Left forelimb (tissue), 1 donor: ENCODE measurements around the gene MSI2.

Source experiments
- DNase-seq: peaks from one replicate; pipeline ENCODE4 v3.0.0-alpha.2; 2018; ENCODE audit warnings: low spot score

The MSI2 gene

DNA sequence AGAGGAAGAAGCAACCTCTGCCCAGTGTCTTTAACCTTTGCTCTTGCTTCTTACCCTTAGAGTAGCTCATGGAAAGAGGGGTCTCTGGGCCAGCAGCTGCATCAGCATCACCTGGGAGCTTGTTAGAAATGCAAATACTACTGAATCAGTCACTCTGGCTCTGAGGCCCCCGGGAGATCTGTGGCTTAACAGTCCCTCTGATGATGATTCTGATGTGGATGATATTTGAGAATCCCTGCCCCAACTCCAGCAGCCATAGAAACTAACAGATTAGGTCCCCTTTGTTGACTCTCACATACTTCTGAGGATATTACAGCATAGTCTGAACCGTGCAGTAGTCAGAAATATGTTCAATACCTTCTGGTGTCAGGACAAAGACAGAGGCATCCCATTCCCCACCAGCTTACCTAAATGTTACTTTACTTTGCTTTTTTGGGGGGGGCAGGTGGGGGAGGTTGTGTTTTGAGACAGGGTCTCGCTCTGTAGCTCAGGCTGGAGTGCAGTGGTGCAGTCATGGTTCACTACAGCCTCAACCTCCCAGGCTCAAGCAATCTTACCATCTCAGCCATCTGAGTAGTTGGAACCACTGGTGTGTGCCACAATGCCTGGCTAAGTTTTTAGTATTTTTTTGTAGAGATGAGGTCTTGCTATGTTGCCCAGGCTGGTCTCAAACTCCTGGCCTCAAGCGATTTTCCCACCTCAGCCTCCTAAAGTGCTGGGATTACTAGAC is 268.7 kb downstream of the MSI2 start:
- DNase-seq = no peak

DNA sequence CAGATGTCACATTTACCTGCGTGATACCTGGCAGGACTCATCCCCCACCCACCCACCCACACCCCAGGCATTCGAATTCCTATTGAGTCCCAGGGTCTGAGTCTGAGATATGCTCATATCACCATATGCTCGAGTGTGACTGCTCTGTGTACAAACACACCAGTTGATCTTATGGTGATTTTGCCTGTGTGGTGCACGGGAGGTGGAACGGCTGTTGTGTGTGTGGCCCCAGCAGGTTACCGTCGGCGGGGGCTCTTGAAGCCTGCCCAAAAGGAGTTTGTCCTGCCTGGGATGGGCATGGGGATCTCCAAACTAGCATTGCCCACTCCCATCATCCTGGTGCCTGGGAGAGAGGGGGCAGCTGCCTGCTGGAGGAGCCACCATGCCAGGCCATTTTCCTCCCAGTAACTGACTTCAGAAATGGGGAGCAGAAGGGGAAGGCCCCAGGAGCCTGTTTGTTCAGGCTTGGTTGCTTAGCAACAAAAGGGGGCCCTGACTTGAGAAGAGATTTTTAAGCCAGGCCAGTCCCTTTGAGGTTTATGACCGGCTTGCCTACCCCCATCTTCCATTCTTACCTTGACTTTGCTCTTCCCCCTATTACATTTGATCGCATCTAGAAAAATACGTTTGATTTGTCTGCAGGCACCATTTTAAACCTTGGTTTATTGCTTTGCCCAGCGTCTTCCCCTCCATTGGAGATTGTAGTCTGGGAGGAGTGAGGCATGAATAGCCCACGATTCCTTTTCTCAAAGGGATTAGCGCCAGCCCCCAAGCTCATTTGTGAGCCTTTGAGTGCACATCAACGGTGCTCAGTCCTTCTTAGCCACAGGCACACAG is 271.1 kb downstream of the MSI2 start:
- no peak for DNase-seq

DNA sequence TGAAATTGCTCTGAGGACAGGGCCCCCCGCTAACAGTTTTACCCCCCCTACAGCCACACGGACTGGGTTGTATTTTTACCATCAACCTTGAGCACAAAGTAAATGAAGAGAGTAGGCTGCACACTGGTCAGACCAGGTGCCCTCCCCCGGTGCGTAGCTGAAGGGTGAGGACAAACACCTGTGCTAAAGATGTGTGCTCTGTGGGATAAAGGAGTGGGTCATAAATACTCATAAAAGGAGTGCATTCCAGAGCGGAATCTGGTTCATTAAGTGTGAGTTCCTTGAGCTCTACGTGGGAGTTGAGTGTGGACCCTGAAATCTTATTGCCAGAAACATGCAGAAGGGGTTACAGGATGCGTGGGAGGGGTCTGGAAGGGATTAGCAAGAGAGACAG is 271.7 kb downstream of the MSI2 start:
- DNase-seq = no peak

DNA sequence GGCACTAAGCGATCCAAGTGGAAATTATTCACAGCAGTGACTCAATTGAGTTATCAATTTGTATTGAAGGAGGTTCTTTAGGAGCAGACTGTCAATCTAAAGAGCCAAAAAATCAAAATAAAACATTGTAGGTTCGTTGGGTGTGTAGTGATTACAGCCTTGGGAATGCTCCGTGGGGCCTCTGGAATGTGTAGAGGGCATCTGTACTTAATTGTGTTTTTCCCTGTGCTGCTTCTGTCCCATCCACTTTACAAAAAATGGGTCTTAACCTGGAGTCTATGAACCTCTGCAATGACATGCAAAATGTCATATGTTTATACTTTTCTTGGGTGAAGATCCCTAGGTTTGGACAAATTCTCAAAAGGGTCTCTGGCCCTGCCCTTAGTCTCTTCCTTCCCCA is 273.7 kb downstream of the MSI2 start:
- no peak for DNase-seq

DNA sequence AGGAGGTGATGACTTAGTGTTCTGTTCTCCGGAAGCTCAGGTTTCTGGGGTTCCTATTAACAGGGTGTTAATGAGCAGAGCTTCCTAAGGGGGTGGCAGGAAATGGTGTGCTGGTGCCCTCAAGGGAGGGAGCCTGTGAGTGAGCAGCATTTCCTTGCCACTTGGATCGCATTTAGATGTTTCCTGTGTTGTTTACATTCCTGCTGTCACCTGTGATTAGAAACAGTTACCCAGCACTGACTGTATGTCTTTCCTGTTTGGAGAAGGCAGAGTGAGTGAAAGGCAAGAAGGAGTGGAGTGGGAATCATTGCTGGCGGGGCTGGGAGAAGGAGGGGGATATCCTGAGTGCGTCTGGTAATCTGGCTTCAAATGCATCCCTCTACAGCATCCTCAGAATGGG is 274.2 kb downstream of the MSI2 start:
- DNase-seq = no peak

DNA sequence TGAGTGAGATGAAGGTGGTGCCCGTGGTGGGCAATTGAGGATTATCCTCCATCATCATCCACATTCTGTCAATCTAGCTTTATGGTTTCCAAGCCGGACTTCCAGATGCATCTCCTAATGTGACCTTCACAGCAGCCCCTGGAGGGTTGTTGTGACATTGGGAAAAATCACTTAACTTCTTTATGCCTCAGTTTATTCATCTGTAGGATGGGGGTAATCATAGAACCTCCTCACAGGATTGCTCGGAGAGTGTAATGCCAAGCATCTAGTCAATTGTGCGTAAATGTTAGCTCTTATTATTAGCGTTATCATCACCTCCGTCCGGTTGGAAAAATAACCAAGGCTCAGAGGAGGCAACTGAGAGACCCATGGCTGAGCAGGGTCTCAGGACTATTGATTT is 274.8 kb downstream of the MSI2 start:
- no peak for DNase-seq

DNA sequence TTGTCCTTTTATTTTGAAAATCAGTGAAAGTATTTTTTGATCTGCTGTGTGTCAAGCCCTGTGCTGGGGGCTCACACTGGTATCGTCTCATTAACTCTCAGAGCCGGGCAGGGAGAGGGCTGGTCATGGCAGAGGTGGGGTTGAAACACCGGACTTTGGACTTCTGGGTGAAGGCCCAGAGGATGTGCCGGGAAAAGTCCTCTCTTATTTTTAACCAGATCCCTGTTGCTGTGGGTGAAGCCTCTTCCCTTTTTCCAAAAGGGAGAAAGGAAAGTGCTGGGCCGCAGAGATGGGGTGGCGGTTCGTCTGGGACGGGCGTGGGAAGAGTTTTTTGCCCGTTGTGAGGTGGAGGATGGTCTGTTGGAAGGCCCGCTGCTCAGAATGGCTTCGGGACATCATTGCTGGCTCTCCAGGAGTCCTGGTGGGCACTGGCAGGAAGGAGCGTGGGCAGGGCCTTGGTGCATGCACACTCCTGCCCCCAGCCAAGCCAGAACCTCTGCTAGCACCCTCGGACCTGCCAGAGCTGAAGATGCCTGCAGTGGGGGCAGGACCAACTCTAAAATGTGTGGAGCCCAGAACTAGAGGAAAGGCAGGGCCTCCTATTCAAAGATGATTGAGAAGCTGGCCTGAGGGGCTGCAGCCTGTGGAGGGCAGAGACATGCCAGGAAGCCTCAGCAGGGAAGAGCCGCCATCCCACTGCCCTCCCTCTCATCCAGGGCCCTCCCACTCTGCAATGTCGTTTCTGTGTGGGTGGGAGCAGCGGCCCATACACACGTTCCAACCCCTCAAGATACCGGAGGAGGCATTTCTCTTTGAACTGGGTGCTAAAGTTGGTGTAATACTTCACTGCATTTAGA is 275.6 kb downstream of the MSI2 start:
- DNase-seq = no peak

DNA sequence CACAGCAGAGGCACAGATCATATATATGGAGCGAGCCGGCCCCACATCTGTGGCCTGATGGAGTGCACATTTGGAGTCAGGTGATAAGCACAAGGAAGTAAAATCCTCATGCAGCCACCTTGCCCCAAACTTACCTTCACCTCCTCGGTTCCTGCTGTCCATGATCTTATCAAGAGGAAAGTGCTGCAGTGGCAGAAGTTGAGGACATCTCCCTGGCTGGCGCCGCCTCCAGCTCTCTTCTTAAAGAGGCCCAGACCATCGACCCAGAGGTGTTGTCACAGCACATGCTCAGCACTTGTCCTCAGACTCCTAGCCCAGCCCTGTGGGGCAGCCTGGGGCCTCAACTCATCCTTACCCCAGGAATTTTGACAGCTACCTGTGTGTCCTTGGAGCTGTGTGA is 276.2 kb downstream of the MSI2 start:
- no peak for DNase-seq

DNA sequence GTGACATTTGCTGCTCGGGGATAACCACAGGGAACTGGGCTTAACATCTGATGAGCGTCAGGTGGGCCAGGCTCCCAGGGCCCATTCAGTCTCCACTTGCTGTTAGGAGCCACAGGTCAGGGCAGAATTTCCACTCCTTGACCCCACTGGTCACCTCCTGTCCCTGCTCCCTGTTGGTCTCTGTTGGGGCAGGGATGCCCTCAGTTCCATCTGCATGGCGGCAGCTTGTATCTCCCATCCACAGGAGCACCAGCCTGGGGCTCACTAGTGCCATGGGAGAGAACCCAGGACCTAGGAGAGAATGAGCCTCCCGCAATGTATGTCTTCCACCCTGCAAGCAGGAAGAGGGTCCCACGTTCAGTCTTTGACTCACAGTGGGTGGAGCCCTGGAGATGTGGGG is 276.6 kb downstream of the MSI2 start:
- DNase-seq = no peak

DNA sequence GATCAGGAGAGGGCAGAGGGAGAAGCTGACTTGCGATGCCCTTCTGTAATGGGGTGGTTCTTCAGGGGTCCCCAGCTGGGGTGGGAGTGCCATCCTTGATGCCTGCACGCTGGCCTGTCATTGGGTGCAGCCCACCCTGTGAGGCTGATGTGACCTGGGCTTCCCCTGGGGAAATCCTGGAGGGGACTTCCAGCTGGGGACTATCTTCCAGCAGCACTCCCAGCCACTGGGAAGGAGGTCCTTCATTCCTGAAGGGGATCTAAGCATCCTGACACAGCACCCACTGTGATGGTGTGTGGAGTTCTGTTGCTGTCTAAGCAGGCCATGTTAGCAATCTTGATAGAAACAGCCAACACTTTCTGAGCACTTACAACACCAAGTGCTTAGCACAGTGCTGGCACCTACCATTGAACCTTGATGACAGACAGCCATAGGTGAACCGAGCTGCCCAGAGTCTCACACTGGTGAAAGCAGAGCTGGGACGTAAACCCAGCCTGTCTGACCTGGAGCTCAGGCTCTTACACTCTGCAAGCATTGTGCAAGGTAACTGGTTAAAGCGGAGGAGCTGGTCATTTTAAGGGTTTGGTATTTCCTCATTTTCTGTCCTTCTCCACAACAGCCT is 277.5 kb downstream of the MSI2 start:
- DNase-seq = no peak

DNA sequence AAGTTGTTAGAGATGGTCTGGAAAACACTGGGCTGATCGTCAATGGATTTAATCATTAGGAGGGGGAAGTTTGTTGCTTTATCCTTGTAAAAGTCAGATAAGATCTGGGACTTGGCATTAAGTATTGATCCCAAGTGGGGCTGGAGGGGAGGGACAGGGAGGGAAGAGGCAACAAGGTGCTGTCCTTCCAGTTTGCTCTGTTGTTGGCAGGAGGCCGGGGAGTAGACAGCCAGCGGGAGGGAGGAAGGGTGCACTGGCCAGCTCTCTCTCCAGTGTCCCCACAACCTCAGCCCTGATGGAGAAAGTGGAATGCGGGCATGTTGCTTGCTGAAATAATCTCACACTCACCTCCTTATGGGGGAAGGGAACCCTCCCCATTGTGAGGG is 278.5 kb downstream of the MSI2 start:
- DNase-seq = no peak

DNA sequence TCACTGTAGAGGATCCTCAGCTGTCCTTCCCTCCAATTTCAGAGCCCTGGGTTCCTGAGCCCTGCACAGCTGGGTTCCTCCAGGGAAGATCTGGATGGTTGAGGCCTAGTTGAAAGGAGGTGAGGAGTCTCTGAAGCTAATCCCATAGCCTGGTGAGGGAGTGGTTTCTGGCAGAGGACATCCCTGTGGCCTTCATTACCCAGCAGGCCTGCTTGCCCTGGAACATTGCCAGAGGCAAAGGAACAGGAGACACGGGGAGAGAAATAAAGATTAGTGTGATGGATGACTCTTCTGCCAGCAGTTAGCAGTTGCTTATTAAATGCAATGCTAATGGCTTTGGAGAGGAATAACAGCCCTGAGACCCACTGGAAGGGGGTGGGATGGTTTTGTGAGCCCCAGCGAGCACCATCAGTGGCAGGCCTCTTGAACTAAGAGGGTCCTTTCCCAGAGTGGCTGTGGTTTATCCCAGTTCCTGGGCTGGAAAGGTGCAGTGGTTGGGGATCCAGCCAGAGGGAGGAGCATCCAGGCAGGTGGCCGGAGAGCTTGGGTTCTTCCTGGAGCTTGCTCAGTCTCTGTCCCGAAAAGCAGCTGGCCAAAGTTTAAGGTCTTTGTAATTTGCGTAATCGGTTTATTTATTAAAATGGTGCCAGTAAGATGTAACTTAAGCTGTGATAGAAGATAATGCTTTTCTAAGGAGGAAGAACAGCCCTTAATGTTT is 279.1 kb downstream of the MSI2 start:
- no peak for DNase-seq

DNA sequence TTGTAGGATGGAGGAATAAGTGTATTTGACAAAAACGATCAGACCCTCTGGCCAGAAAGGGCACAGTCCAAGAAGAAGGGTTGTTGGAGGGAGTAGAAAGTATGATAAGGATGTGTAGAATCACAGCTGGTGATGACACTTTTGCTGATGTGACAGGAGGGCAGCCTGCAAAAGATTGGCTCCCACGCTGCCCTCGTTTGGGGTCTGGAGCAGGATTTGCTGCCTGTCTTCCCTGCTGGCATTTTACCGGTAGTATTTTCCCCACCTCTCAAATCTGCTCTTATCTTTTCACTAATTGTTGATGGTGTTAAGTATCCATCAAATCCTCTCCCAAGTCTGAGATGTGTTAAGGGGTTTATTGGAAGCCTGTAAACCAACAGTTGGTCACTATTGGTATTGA is 280.0 kb downstream of the MSI2 start:
- DNase-seq = no peak

DNA sequence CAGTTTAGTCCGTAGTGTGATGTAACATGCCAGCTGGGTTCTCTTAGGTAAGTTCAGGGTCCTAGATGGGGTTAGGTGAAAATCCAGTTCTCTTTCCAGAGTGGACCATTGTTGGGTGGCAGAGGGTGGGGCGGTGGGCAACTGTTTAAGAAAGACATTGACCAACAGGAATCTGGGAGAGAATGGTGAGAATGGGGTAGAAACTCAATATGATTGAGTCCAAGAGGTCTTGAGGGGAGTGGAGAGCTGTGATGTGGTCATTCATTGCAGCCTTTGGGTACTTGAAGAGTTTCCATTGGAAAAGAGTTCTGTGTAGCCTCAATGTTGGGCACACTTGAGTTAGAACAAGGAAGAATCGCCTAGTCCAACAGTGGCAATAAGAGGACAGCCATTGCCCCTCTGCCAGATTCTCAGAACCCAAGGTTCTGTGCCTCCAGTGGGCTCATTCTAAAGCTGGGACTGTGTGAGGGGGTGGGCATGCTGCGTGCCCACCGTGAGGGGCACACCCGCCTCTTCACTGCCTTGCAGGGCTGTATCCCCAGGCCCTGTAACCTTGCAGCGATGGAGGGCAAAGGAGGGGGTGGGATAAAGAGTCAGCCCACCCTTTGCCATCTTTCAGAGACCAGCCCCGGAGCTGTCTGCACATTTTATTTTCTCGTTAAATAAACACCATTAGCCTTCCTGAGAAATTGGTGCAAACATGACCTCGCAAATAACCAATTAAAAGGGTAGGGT is 280.6 kb downstream of the MSI2 start:
- DNase-seq = no peak

DNA sequence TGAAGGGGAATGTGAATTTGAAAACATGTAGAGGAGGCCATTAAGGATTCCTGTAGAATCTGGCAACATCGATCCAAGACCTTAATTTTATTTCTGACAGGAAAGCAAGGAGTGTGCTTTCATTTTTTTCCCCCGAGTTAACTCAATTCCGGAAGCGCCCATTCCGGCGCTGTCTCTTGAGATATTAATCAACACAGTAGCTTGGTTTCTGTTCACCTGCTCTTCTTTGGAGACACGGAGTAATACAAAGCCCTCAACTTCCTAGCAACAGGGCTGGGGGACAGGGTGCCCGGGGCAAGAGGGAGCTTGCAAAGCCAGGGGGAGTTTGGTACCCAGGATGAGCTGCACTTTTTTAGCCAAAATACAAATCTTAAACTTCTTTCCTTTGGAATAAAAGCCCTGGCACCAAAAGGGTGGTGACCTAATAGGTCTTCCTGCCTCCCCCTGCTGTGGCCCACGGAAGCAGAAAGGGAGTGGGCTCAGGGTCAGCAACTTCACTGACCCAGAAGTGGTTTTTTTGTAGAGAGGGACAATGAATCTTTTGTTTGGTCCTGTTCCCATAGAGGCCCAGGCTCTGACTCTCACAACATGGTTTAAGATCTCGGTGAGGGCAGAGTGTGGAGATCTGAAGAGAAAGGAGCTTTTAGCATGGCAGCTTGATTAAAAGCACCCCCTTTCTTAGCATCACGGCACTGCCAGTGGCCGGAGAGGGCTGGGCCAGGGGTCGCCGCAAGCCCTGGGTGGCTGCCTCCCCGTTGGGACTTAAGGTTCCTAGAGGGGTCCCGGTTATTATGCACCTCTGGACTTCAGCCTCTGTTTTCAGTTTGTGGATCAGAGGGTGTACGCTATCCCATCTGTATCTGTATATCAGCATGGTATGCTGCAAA is 281.4 kb downstream of the MSI2 start:
- no peak for DNase-seq

DNA sequence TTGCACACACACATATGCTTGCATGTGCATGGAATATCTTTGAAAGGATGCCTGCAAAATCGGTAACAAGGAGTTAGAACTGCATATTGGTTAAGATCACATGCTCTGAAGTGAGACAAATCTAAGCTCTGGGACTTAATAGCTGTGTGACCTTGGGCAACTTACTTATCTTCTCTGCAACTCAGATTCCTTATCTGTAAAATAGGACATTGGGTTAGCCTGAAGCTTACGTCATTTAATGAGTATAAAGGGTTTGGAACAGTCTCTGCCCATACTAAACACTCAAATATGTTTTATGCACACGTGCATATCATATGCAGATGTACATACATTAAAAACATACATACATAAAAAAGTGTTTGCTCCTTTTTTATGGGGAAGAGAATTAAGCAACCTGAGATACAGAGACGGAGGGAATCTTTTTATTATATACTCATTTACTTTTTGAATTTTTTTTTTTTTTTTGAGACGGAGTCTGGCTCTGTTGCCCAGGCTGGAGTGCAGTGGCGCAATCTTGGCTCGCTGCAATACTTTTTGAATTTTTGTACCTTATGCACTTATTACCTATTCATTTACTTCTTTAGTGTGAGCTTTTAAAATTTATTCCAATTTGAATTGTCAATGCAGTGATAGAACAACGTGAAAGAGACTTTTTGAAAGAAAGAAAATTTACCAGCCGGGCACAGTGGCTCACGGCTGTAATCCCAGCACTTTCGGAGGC is 282.6 kb downstream of the MSI2 start:
- DNase-seq = no peak

DNA sequence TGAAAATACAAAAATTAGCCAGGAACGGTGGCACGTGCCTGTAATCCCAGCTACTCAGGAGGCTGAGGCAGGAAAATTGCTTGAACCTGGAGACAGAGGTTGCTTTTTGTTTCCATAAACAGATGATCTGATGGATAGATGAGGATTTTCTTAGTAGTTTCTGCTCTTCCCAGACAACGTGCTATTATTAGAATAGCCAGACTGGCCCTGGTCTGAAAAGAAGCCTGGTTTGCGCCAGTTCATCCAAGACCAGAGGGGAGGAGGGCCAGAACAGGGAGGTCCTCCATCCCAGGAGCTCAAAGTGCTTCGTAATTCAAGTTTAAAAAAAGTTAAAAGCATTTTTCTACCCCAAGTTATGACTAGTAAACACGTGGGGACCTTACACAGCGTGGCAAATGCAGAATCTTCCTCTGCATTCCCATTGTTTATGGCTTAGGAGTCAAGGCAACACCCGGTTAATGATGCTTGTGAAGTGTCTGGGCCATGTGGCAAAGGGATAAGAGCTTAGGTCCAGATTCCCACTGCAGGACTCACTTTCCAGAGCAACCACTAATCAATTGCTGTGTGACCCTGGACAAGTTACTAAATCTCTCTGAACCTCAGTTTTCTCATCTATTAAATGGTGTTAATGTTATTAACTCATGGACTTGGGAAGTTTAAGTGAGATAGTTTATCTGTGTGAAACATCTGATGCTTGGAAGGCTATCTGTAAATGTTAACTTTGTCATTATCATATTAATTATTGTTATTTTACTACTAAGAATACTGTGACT is 283.4 kb downstream of the MSI2 start:
- no peak for DNase-seq

DNA sequence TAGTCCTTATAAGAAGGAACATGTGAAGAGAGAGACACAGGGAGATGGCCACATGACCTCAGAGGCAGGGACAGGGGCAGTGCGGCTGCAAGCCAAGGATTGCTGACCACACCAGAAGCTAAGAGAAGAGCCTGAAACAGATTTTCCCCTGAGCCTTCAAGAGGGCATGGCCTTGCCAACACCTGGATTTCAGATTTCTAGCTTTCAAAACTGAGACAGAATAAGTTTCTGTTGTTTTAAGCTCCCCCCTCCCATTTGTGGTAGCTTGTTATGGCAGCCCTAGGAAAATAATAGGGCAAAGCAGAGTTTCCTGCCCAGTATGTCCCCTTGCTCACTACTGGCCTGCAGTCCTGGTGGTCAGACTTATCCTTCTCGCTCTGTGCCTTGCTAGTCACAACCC is 284.3 kb downstream of the MSI2 start:
- no peak for DNase-seq
